Measurements from ENCODE around the gene SPATA46.
A peak's percentile ranks its signal among the peaks of the same experiment; 100 is the strongest.
"Not testable (repeated sequence)": the region's sequence is repeated elsewhere in the genome, so short reads cannot be mapped to it uniquely, and the experiment has no call there.

Gene SPATA46

GRCh38 chr1:162373072-162373427 is 3.6 kb downstream of the SPATA46 start:
- DNase-seq: no peak

- no peak for DNase-seq
Observed at GRCh38 chr1:162372159-162373071, 4.2 kb downstream of the SPATA46 start.

- DNase-seq: no peak
Observed at GRCh38 chr1:162371611-162372010, 5.0 kb downstream of the SPATA46 start.

GRCh38 chr1:162370721-162371120 is 5.9 kb downstream of the SPATA46 start:
- DNase-seq: no peak

GRCh38 chr1:162370161-162370560 is 6.5 kb downstream of the SPATA46 start:
- no peak for DNase-seq

- no peak for DNase-seq
Observed at GRCh38 chr1:162369571-162369970, 7.1 kb downstream of the SPATA46 start.

- DNase-seq: no peak
Observed at GRCh38 chr1:162368451-162368850, 8.2 kb downstream of the SPATA46 start.

- DNase-seq: no peak
Observed at GRCh38 chr1:162367772-162368171, 8.9 kb downstream of the SPATA46 start.

GRCh38 chr1:162367073-162367472 is 9.6 kb downstream of the SPATA46 start:
- DNase-seq: no peak

- DNase-seq: no peak
Observed at GRCh38 chr1:162366671-162367070, 10.0 kb downstream of the SPATA46 start.

GRCh38 chr1:162366149-162366548 is 10.5 kb downstream of the SPATA46 start:
- no peak for DNase-seq

GRCh38 chr1:162365284-162366020 is 11.2 kb downstream of the SPATA46 start:
- no peak for DNase-seq

- DNase-seq: no peak
Observed at GRCh38 chr1:162364498-162364897, 12.2 kb downstream of the SPATA46 start.

GRCh38 chr1:162363823-162364222 is 12.8 kb downstream of the SPATA46 start:
- DNase-seq: no peak

- no peak for DNase-seq
Observed at GRCh38 chr1:162361349-162361748, 15.3 kb downstream of the SPATA46 start.

- no peak for DNase-seq
Observed at GRCh38 chr1:162360874-162361260, 15.8 kb downstream of the SPATA46 start.

GRCh38 chr1:162360237-162360873 is 16.3 kb downstream of the SPATA46 start:
- DNase-seq: no peak

GRCh38 chr1:162359523-162360236 is 17.0 kb downstream of the SPATA46 start:
- DNase-seq: no peak

- no peak for DNase-seq
Observed at GRCh38 chr1:162358928-162359327, 17.7 kb downstream of the SPATA46 start.

- DNase-seq: peak; percentile 10
Observed at GRCh38 chr1:162357681-162358266, 18.9 kb downstream of the SPATA46 start.

GRCh38 chr1:162353702-162354101 is 23.0 kb downstream of the SPATA46 start:
- no peak for DNase-seq

GRCh38 chr1:162353078-162353477 is 23.6 kb downstream of the SPATA46 start:
- no peak for DNase-seq

GRCh38 chr1:162351874-162352273 is 24.8 kb downstream of the SPATA46 start:
- DNase-seq: not testable (repeated sequence)

Measured in CD4-positive, alpha-beta T cell treated with Interleukin-12 subunit alpha and Interleukin-12 subunit beta, for 1 hour (primary cell).